ENCODE data around the gene ANO1. TPM values are rescaled to one million over a fixed set of nuclear protein-coding genes. Genes with fewer than 3 reads are reported as not detected.

Gene ANO1
- polyA plus RNA-seq, 4 donors, result 1.1 to 8.3 (median 2.9) TPM; not detected in 1

GRCh38 chr11:70133771-70134335 is 55.7 kb downstream of the ANO1 start:
- no peaks in the 10 kb centered on the region for H3K9me3 ChIP-seq (ENCODE audit: control insufficient read depth in 2 of 2, insufficient read depth in 1 of 2, low read depth in 1 of 2, low read length in 1 of 2)
- WGBS, 3 donors, result 72 to 81% (median 76%) methylated on average over 14 to 16 of the region's 16 CpGs
- peaks cover 0 to 9% (median 0%) of the 10 kb centered on the region in 3 donors for H3K36me3 ChIP-seq (ENCODE audit: control insufficient read depth in 3 of 3, insufficient read depth in 2 of 3, low read depth in 1 of 3, low read length in 3 of 3)
- DNase-seq (no peak), FAIRE-seq (no peak)
- H3K27me3 ChIP-seq (ENCODE audit: control insufficient read depth in 3 of 3, insufficient read depth in 3 of 3, low read length in 3 of 3), result peaks cover 0 to 5% (median 0%) of the 10 kb centered on the region in 3 donors
- no peak overlapping the region for H3K4me3 ChIP-seq (ENCODE audit: low read depth in 1 of 3, low read length in 3 of 3)
- no peak overlapping the region for H3K27ac ChIP-seq (ENCODE audit: low read depth in 1 of 3, low read length in 2 of 3)
- no peaks in the 10 kb centered on the region for H3K4me1 ChIP-seq (ENCODE audit: control insufficient read depth in 3 of 3, insufficient read depth in 2 of 3, low read depth in 1 of 3, low read length in 2 of 3)

- Histone ChIP-seq H3K9me3 (ENCODE audit: control insufficient read depth in 2 of 2, insufficient read depth in 1 of 2, low read depth in 1 of 2, low read length in 1 of 2) (no peaks in the 10 kb centered on the region), H3K36me3 (ENCODE audit: control insufficient read depth in 3 of 3, insufficient read depth in 2 of 3, low read depth in 1 of 3, low read length in 3 of 3) (peaks cover 0 to 9% (median 0%) of the 10 kb centered on the region in 3 donors), H3K4me3 (ENCODE audit: low read depth in 1 of 3, low read length in 3 of 3) (no peak overlapping the region), H3K27me3 (ENCODE audit: control insufficient read depth in 3 of 3, insufficient read depth in 3 of 3, low read length in 3 of 3) (peaks cover 0 to 5% (median 0%) of the 10 kb centered on the region in 3 donors), H3K4me1 (ENCODE audit: control insufficient read depth in 3 of 3, insufficient read depth in 2 of 3, low read depth in 1 of 3, low read length in 2 of 3) (no peaks in the 10 kb centered on the region), H3K27ac (ENCODE audit: low read depth in 1 of 3, low read length in 2 of 3) (no peak overlapping the region)
- no peak for DNase-seq
- WGBS, 3 donors, result 87 to 94% (median 89%) methylated on average over 14 of the region's 14 CpGs
- FAIRE-seq, result no peak
Observed at GRCh38 chr11:70134490-70134889, 56.4 kb downstream of the ANO1 start.

- Histone ChIP-seq H3K4me1 (ENCODE audit: control insufficient read depth in 3 of 3, insufficient read depth in 2 of 3, low read depth in 1 of 3, low read length in 2 of 3) (no peaks in the 10 kb centered on the region), H3K27me3 (ENCODE audit: control insufficient read depth in 3 of 3, insufficient read depth in 3 of 3, low read length in 3 of 3) (peaks cover 0 to 5% (median 0%) of the 10 kb centered on the region in 3 donors), H3K36me3 (ENCODE audit: control insufficient read depth in 3 of 3, insufficient read depth in 2 of 3, low read depth in 1 of 3, low read length in 3 of 3) (peaks cover 0 to 9% (median 0%) of the 10 kb centered on the region in 3 donors), H3K9me3 (ENCODE audit: control insufficient read depth in 2 of 2, insufficient read depth in 1 of 2, low read depth in 1 of 2, low read length in 1 of 2) (no peaks in the 10 kb centered on the region), H3K4me3 (ENCODE audit: low read depth in 1 of 3, low read length in 3 of 3) (no peak overlapping the region), H3K27ac (ENCODE audit: low read depth in 1 of 3, low read length in 2 of 3) (no peak overlapping the region)
- FAIRE-seq (no peak), DNase-seq (no peak)
- 58 to 75% (median 73%) methylated on average over 8 of the region's 8 CpGs for WGBS, 3 donors
Observed at GRCh38 chr11:70135142-70135541, 57.0 kb downstream of the ANO1 start.

- DNase-seq, result no peak
Observed at GRCh38 chr11:70135625-70136059, 57.5 kb downstream of the ANO1 start.

GRCh38 chr11:70137383-70137782 is 59.3 kb downstream of the ANO1 start:
- H3K9me3 ChIP-seq (ENCODE audit: control insufficient read depth in 2 of 2, insufficient read depth in 1 of 2, low read depth in 1 of 2, low read length in 1 of 2), result no peaks in the 10 kb centered on the region
- peaks cover 0 to 20% (median 0%) of the 10 kb centered on the region in 3 donors for H3K27me3 ChIP-seq (ENCODE audit: control insufficient read depth in 3 of 3, insufficient read depth in 3 of 3, low read length in 3 of 3)
- no peak for DNase-seq
- no peak for FAIRE-seq
- H3K4me1 ChIP-seq (ENCODE audit: control insufficient read depth in 3 of 3, insufficient read depth in 2 of 3, low read depth in 1 of 3, low read length in 2 of 3), result peaks cover 0 to 11% (median 2%) of the 10 kb centered on the region in 3 donors
- 90 to 96% (median 92%) methylated on average over 8 to 12 of the region's 12 CpGs for WGBS, 3 donors
- no peak overlapping the region for H3K27ac ChIP-seq (ENCODE audit: low read depth in 1 of 3, low read length in 2 of 3)
- H3K4me3 ChIP-seq (ENCODE audit: low read depth in 1 of 3, low read length in 3 of 3), result no peak overlapping the region
- H3K36me3 ChIP-seq (ENCODE audit: control insufficient read depth in 3 of 3, insufficient read depth in 2 of 3, low read depth in 1 of 3, low read length in 3 of 3), result peaks cover 0 to 3% (median 0%) of the 10 kb centered on the region in 3 donors

More at GRCh38 chr11:70135625-70136059, 57.5 kb downstream of the ANO1 start:
- 21 to 51% (median 44%) methylated on average over 15 of the region's 15 CpGs for WGBS, 3 donors
- no peaks in the 10 kb centered on the region for H3K9me3 ChIP-seq (ENCODE audit: control insufficient read depth in 2 of 2, insufficient read depth in 1 of 2, low read depth in 1 of 2, low read length in 1 of 2)
- no peaks in the 10 kb centered on the region for H3K4me1 ChIP-seq (ENCODE audit: control insufficient read depth in 3 of 3, insufficient read depth in 2 of 3, low read depth in 1 of 3, low read length in 2 of 3)
- peaks cover 0 to 5% (median 0%) of the 10 kb centered on the region in 3 donors for H3K27me3 ChIP-seq (ENCODE audit: control insufficient read depth in 3 of 3, insufficient read depth in 3 of 3, low read length in 3 of 3)
- no peak for FAIRE-seq
- no peak overlapping the region for H3K4me3 ChIP-seq (ENCODE audit: low read depth in 1 of 3, low read length in 3 of 3)
- peaks cover 0 to 7% (median 0%) of the 10 kb centered on the region in 3 donors for H3K36me3 ChIP-seq (ENCODE audit: control insufficient read depth in 3 of 3, insufficient read depth in 2 of 3, low read depth in 1 of 3, low read length in 3 of 3)
- no peak overlapping the region for H3K27ac ChIP-seq (ENCODE audit: low read depth in 1 of 3, low read length in 2 of 3)

- no peak for FAIRE-seq
- H3K27me3 ChIP-seq (ENCODE audit: control insufficient read depth in 3 of 3, insufficient read depth in 3 of 3, low read length in 3 of 3), result peaks cover 0 to 30% (median 0%) of the 10 kb centered on the region in 3 donors
- WGBS, 3 donors, result 80 to 85% (median 84%) methylated on average over 9 of the region's 9 CpGs
Observed at GRCh38 chr11:70138403-70138802, 60.3 kb downstream of the ANO1 start.

GRCh38 chr11:70139785-70140410 is 61.8 kb downstream of the ANO1 start:
- peaks cover 0 to 11% (median 2%) of the 10 kb centered on the region in 3 donors for H3K4me1 ChIP-seq (ENCODE audit: control insufficient read depth in 3 of 3, insufficient read depth in 2 of 3, low read depth in 1 of 3, low read length in 2 of 3)
- peak; percentile 22 to 87 for DNase-seq
- FAIRE-seq, result no peak
- H3K4me3 ChIP-seq (ENCODE audit: low read depth in 1 of 3, low read length in 3 of 3), result no peak overlapping the region
- H3K27ac ChIP-seq (ENCODE audit: low read depth in 1 of 3, low read length in 2 of 3), result peak overlapping the region in 2 of 3 donors; percentile 52 to 92
- no peaks in the 10 kb centered on the region for H3K9me3 ChIP-seq (ENCODE audit: control insufficient read depth in 2 of 2, insufficient read depth in 1 of 2, low read depth in 1 of 2, low read length in 1 of 2)
- peaks cover 0 to 37% (median 4%) of the 10 kb centered on the region in 3 donors for H3K27me3 ChIP-seq (ENCODE audit: control insufficient read depth in 3 of 3, insufficient read depth in 3 of 3, low read length in 3 of 3)
- WGBS, 3 donors, result 15 to 62% (median 43%) methylated on average over 15 of the region's 15 CpGs
- no peaks in the 10 kb centered on the region for H3K36me3 ChIP-seq (ENCODE audit: control insufficient read depth in 3 of 3, insufficient read depth in 2 of 3, low read depth in 1 of 3, low read length in 3 of 3)

More at GRCh38 chr11:70138403-70138802, 60.3 kb downstream of the ANO1 start:
- no peak for DNase-seq
- Histone ChIP-seq H3K36me3 (ENCODE audit: control insufficient read depth in 3 of 3, insufficient read depth in 2 of 3, low read depth in 1 of 3, low read length in 3 of 3) (no peaks in the 10 kb centered on the region), H3K4me1 (ENCODE audit: control insufficient read depth in 3 of 3, insufficient read depth in 2 of 3, low read depth in 1 of 3, low read length in 2 of 3) (peaks cover 0 to 11% (median 2%) of the 10 kb centered on the region in 3 donors), H3K4me3 (ENCODE audit: low read depth in 1 of 3, low read length in 3 of 3) (no peak overlapping the region), H3K27ac (ENCODE audit: low read depth in 1 of 3, low read length in 2 of 3) (no peak overlapping the region), H3K9me3 (ENCODE audit: control insufficient read depth in 2 of 2, insufficient read depth in 1 of 2, low read depth in 1 of 2, low read length in 1 of 2) (no peaks in the 10 kb centered on the region)

- H3K9me3 ChIP-seq (ENCODE audit: control insufficient read depth in 2 of 2, insufficient read depth in 1 of 2, low read depth in 1 of 2, low read length in 1 of 2), result no peaks in the 10 kb centered on the region
- H3K4me1 ChIP-seq (ENCODE audit: control insufficient read depth in 3 of 3, insufficient read depth in 2 of 3, low read depth in 1 of 3, low read length in 2 of 3), result peaks cover 0 to 11% (median 2%) of the 10 kb centered on the region in 3 donors
- H3K27me3 ChIP-seq (ENCODE audit: control insufficient read depth in 3 of 3, insufficient read depth in 3 of 3, low read length in 3 of 3), result peaks cover 0 to 35% (median 4%) of the 10 kb centered on the region in 3 donors
- H3K4me3 ChIP-seq (ENCODE audit: low read depth in 1 of 3, low read length in 3 of 3), result no peak overlapping the region
- 51 to 74% (median 73%) methylated on average over 24 of the region's 24 CpGs for WGBS, 3 donors
- no peaks in the 10 kb centered on the region for H3K36me3 ChIP-seq (ENCODE audit: control insufficient read depth in 3 of 3, insufficient read depth in 2 of 3, low read depth in 1 of 3, low read length in 3 of 3)
- FAIRE-seq (no peak), DNase-seq (no peak)
- H3K27ac ChIP-seq (ENCODE audit: low read depth in 1 of 3, low read length in 2 of 3), result peak overlapping the region in 1 of 3 donors; percentile 28
Observed at GRCh38 chr11:70140711-70141485, 62.8 kb downstream of the ANO1 start.

Measured in small intestine (tissue), 7 donors.